Right lobe of liver (tissue), 4 donors: Measurements from ENCODE around the gene RASSF10.

Source experiments
- POLR2A ChIP-seq: fragments of 450-650 bp; IDR thresholded peaks from one replicate; pipeline ENCODE4 v1.6.1; 2017; ENCODE audit warnings: antibody characterized with exemption, mild to moderate bottlenecking
- TF ChIP-seq, protein P1 (sequence below), 4 donors: fragments of 200-600 bp in 3 of 4; fragments of 450-650 bp in 1 of 4; IDR thresholded peaks; one replicate each; pipeline versions ENCODE4 v1.5.1 to v1.8.0; 2016 to 2022; ENCODE audit warnings: antibody characterized with exemption in 4 of 4, mild to moderate bottlenecking in 2 of 4
- donor health status: DM: no; HTN: no; CAD: no.
- donor health status: DM: no; HTN: no; CAD: no.
- donor health status: DM: no; HTN: yes; CAD: no.

DNA sequence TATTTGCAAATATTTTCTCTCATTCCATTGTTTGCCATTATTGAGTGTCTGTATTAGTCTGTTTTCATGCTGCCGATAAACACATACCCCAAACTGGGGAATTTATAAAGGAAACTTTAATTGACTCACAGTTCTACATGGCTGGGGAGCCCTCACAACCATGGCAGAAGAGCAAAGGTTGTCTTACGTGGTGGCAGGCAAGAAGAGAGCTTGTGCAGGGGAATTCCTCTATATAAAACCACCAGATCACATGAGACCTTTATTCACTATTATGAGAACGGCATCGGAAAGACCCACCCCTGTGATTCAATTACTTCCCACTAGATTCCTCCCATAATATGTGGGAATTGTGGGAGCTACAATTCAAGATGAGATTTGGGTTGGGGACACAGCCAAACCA, 10.2 kb downstream of the RASSF10 start:
- TF ChIP-seq POLR2A = no peak
- TF ChIP-seq, protein P1, sequence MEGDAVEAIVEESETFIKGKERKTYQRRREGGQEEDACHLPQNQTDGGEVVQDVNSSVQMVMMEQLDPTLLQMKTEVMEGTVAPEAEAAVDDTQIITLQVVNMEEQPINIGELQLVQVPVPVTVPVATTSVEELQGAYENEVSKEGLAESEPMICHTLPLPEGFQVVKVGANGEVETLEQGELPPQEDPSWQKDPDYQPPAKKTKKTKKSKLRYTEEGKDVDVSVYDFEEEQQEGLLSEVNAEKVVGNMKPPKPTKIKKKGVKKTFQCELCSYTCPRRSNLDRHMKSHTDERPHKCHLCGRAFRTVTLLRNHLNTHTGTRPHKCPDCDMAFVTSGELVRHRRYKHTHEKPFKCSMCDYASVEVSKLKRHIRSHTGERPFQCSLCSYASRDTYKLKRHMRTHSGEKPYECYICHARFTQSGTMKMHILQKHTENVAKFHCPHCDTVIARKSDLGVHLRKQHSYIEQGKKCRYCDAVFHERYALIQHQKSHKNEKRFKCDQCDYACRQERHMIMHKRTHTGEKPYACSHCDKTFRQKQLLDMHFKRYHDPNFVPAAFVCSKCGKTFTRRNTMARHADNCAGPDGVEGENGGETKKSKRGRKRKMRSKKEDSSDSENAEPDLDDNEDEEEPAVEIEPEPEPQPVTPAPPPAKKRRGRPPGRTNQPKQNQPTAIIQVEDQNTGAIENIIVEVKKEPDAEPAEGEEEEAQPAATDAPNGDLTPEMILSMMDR (IDR thresholded peaks at IDR 0.05) = no peak
